Chondrocyte (in vitro differentiated cells): ENCODE results near the gene PALLD. TPM values are rescaled to one million over a fixed set of nuclear protein-coding genes. Genes with fewer than 3 reads are reported as not detected.

ENCODE experiments used
- DNase-seq: peaks from one replicate; pipeline ENCODE4 v3.0.0; 2021; ENCODE audit warnings: mixed read lengths, low spot score
- H3K27ac Mint-ChIP-seq: one replicate; pipeline ENCODE4 v1.8.0; 2021; ENCODE audit warnings: mild to moderate bottlenecking, moderate library complexity, mixed read lengths; ENCODE audit not compliant: unreplicated experiment
- H3K27me3 Mint-ChIP-seq: 2 replicates; pipeline ENCODE4 v1.8.0; 2021; ENCODE audit warnings: low read depth, mixed read lengths
- H3K36me3 Mint-ChIP-seq: 2 replicates; pipeline ENCODE4 v1.8.0; 2021; ENCODE audit warnings: low read depth, mixed read lengths
- H3K4me1 Mint-ChIP-seq: 2 replicates; pipeline ENCODE4 v1.8.0; 2021; ENCODE audit warnings: low read depth, mild to moderate bottlenecking, mixed read lengths
- H3K4me3 Mint-ChIP-seq: one replicate; pipeline ENCODE4 v1.8.0; 2021; ENCODE audit warnings: mild to moderate bottlenecking, moderate library complexity, mixed read lengths; ENCODE audit not compliant: unreplicated experiment
- H3K9me3 Mint-ChIP-seq: 2 replicates; pipeline ENCODE4 v1.8.0; 2021; ENCODE audit warnings: low read depth, mixed read lengths
- CTCF ChIP-seq: fragments of 200-600 bp; sonication (generic); IDR thresholded peaks from 2 replicates; pipeline ENCODE4 v1.5.0; 2021; ENCODE audit warnings: antibody characterized with exemption, mild to moderate bottlenecking, moderate library complexity
- total RNA-seq: library from RNA; stranded (reverse); gene quantifications from 3 replicates; pipeline ENCODE4 v1.2.1, GENCODE V29; 2021

Gene PALLD
- total RNA-seq, 1 donor from 2014 or later, result 900 TPM

DNA sequence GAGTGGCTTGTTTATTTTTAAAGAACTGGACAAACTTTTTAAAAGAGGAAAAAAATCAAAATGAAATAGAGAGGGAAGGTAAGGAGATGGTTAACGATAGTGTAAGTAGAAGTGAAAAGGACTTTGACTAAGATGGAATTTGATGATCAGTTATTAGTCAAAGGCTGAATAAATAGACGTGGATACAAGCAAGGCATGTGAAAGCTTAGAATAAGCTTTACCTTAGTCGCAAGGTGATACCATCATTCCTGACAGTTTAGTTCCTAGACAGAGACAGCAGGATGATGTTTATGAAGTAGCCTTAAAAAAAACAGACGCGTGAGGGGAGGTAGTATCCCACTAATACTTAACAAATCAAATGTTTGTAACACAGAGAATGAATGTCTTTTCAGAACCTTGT lies 97.3 kb downstream of the PALLD start:
- Mint-ChIP-seq H3K4me3 (no peak overlapping the region), H3K27ac (no peak overlapping the region), H3K9me3 (no peaks in the 10 kb centered on the region), H3K4me1 (peaks cover 33% of the 10 kb centered on the region), H3K27me3 (no peaks in the 10 kb centered on the region), H3K36me3 (no peaks in the 10 kb centered on the region)
- no peak for TF ChIP-seq CTCF
- no peak for DNase-seq

DNA sequence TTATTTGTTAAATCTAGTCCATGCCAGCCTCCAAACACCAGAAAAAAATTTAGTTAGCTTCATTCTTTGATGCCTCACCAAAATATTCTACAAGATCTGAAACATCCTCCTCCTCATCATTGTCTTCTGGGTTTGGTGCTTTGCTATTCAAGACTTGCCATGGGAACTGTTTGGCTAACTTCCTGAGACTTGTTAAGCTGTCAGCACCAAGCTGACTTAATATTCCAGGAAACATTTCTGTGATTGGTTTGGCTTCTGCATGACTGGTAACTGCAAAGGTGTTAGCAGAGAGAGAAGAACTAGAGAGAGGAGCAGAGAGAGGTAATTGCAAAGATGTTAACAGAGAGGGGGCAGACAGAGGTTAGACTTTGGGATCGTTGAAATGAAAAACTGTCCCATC lies 101.3 kb downstream of the PALLD start:
- H3K27me3 Mint-ChIP-seq, result no peaks in the 10 kb centered on the region
- peaks cover 30% of the 10 kb centered on the region for H3K4me1 Mint-ChIP-seq
- peak overlapping the region; percentile 87 for H3K27ac Mint-ChIP-seq
- H3K9me3 Mint-ChIP-seq, result no peaks in the 10 kb centered on the region
- no peak for DNase-seq
- H3K4me3 Mint-ChIP-seq, result no peak overlapping the region
- no peaks in the 10 kb centered on the region for H3K36me3 Mint-ChIP-seq
- no peak for TF ChIP-seq CTCF

- no peaks in the 10 kb centered on the region for H3K36me3 Mint-ChIP-seq
- no peak for TF ChIP-seq CTCF
- H3K27ac Mint-ChIP-seq, result peak overlapping the region; percentile 15
- no peaks in the 10 kb centered on the region for H3K27me3 Mint-ChIP-seq
- H3K9me3 Mint-ChIP-seq, result no peaks in the 10 kb centered on the region
- H3K4me1 Mint-ChIP-seq, result peaks cover 48% of the 10 kb centered on the region
- no peak overlapping the region for H3K4me3 Mint-ChIP-seq
- DNase-seq, result no peak
Observed at GRCh38 chr4:168600796-168601583, 104.1 kb downstream of the PALLD start.

DNA sequence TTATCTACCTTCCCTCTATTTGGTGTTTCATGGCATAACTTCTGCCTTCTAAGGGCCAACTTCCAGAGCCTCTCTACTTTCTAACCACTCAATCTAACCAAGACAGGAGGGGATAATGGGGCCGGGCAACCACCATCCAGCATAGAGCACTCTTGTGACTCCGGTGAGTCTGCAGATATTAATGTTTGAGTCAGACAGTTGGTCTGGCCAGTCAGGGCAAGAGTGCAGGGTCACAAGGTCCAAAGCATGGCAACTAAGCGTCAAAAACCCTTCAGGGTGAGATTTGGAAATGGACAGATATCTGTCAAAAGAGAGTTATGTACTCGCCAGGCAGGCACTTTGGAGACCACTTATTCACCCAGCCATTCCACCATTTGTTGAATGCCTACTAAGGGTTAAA lies 105.0 kb downstream of the PALLD start:
- Mint-ChIP-seq H3K4me1 (peaks cover 54% of the 10 kb centered on the region), H3K27ac (no peak overlapping the region), H3K4me3 (no peak overlapping the region), H3K9me3 (no peaks in the 10 kb centered on the region), H3K27me3 (no peaks in the 10 kb centered on the region), H3K36me3 (no peaks in the 10 kb centered on the region)
- DNase-seq, result no peak
- TF ChIP-seq CTCF, result no peak

DNA sequence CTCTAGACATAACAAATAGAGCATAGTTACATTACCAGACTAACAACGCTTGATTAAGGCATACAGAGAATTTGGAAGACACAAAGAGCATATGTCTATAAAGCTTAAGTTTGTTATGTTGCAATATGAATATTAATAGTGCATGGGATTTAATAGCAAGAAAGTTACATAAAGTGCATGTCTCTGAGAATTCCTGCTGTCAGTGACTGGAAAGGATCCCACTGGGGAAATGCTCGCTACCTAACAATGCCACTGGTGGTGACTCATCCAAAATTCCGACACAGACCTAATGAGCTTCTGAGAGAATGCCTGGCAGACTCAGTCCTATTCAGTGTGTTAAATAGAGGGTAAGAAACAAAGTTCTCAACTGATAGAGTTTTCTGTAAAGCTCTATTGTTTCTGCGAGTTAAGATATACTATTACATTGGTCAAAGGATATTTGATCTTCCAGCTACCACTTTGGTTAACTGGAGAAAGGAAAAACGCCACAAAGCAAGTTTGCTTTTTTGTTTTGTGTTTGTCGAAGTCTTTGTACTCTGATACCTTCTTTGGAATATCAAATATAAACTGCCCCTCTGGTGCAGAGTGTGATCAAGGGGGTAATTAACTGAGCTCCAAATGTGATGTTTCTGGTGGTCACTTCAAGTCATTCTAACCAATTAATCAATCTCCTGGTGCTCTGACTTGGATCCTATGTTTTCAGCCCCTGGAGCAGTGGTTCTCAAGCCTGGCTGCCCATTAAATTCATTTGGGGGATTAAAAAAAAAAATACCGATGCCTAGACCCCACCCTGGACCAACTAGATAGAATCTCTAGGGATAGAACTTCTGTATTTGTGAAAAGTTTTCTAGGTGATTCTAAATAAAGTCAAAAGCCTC lies 107.9 kb downstream of the PALLD start:
- H3K4me3 Mint-ChIP-seq, result no peak overlapping the region
- H3K36me3 Mint-ChIP-seq, result no peaks in the 10 kb centered on the region
- no peaks in the 10 kb centered on the region for H3K27me3 Mint-ChIP-seq
- peak overlapping the region; percentile 87 for H3K27ac Mint-ChIP-seq
- H3K9me3 Mint-ChIP-seq, result no peaks in the 10 kb centered on the region
- TF ChIP-seq CTCF, result no peak
- no peak for DNase-seq
- peaks cover 67% of the 10 kb centered on the region for H3K4me1 Mint-ChIP-seq
